Mucosa of descending colon (tissue), 3 donors: ENCODE measurements around the gene AMBRA1. TPM values are rescaled to one million over a fixed set of nuclear protein-coding genes. Genes with fewer than 3 reads are reported as not detected.

Experiments used
- ATAC-seq: fragments of 200-7000 bp; cut with Tn5 transposase; one replicate; pipeline ENCODE4 v1.9.1; 2020; ENCODE audit warnings: mild to moderate bottlenecking, moderate library complexity
- DNase-seq, 3 donors: peaks; one replicate each; pipeline ENCODE4 v3.0.0-alpha.2; 2020
- H3K36me3 ChIP-seq: fragments of 200-600 bp; one replicate; pipeline ENCODE4 v1.8.0; 2021; ENCODE audit warnings: low read depth, mild to moderate bottlenecking
- H3K4me1 ChIP-seq: fragments of 200-600 bp; one replicate; pipeline ENCODE4 v1.8.0; 2021; ENCODE audit warnings: low read depth, mild to moderate bottlenecking
- H3K4me3 ChIP-seq: fragments of 200-600 bp; one replicate; pipeline ENCODE4 v1.8.0; 2021; ENCODE audit warnings: mild to moderate bottlenecking
- H3K9me3 ChIP-seq: fragments of 200-600 bp; one replicate; pipeline ENCODE4 v1.8.0; 2021; ENCODE audit warnings: mild to moderate bottlenecking
- intact Hi-C, 2 donors: fragments of 100-400 bp; cut with DNase I in 1 of 2; cut with micrococcal nuclease in 1 of 2; formaldehyde crosslinking; loops; one replicate each; pipeline versions ENCODE4 v1.11.0 to v1.11.1; 2022; cut with DNase I, micrococcal nuclease
- total RNA-seq, 3 donors: library from RNA; stranded (reverse); fragmentation: NEBNext Ultra II Directional in 2 of 3; extraction: Animal tissue kit (Norgen Biotek cat#: 25700) in 2 of 3; gene quantifications; one replicate each; pipeline versions ENCODE4 v1.2.1 to v1.2.4, GENCODE V29; 2021 to 2023
- TF ChIP-seq, protein P1 (sequence below): fragments of 200-600 bp; IDR thresholded peaks from one replicate; pipeline ENCODE4 v1.8.0; 2022; ENCODE audit warnings: antibody characterized with exemption, mild to moderate bottlenecking
- donor health status: DM: no; HTN: no; CAD: no; lungs with moderate emphysema.
- donor health status: DM: no; HTN: no; CAD: no.
- donor health status: DM: no; HTN: yes; CAD: no.

Gene AMBRA1
- total RNA-seq, 3 donors from 2014 or later: 42.0 to 46.7 (median 45.2) TPM

DNA sequence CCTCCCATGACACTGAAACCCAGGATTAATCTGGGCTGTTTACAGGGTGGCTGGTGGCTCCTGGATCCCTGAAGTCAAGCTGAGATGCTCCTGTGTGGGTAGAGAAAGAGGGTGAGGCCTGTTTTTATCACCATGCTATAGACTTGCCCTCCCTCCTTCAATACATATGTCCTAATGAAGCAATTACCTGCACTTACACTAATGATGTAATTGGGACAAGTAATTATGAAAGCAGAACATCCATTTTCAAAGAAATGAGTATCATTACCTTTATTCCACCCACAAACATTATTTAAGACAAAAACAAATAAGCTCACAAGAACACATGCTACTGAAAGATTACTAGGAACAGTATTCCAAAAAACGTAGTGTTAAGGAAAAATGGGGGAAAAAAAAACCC, 138.0 kb downstream of the AMBRA1 start:
- Histone ChIP-seq H3K4me3 (no peak overlapping the region), H3K9me3 (no peaks in the 10 kb centered on the region), H3K4me1 (no peaks in the 10 kb centered on the region), H3K36me3 (no peaks in the 10 kb centered on the region)
- intact Hi-C loops: no loop called here
- no peak for ATAC-seq
- DNase-seq: no peak
- TF ChIP-seq, protein P1, sequence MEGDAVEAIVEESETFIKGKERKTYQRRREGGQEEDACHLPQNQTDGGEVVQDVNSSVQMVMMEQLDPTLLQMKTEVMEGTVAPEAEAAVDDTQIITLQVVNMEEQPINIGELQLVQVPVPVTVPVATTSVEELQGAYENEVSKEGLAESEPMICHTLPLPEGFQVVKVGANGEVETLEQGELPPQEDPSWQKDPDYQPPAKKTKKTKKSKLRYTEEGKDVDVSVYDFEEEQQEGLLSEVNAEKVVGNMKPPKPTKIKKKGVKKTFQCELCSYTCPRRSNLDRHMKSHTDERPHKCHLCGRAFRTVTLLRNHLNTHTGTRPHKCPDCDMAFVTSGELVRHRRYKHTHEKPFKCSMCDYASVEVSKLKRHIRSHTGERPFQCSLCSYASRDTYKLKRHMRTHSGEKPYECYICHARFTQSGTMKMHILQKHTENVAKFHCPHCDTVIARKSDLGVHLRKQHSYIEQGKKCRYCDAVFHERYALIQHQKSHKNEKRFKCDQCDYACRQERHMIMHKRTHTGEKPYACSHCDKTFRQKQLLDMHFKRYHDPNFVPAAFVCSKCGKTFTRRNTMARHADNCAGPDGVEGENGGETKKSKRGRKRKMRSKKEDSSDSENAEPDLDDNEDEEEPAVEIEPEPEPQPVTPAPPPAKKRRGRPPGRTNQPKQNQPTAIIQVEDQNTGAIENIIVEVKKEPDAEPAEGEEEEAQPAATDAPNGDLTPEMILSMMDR: no peak

DNA sequence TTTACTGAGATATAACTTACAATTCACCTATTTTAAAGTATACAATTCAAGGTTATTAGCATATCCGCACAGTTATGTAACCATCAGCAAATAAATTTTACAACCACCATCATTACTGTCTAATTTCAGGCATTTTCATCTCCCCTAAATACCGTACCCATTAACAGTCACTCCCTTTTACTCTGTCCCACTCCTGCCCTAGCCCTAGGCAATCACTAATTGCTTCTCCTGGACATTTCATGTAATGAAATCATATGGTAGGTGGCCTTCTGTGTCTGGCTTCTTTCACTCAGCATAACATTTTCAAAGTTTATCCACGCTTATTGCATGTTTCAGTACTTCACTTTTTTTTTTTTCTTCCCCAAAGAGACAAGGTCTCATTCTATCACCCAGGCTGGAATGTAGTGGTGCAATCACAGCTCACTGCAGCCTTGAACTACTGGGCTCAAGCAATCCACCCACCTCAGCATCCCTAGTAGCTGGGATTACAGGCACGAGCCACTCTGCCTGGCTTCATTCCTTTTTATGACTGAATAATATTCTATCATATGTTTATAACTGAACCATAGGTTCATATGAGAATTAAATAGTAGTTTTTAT, 140.8 kb downstream of the AMBRA1 start:
- ATAC-seq: no peak
- intact Hi-C loops: no loop called here

DNA sequence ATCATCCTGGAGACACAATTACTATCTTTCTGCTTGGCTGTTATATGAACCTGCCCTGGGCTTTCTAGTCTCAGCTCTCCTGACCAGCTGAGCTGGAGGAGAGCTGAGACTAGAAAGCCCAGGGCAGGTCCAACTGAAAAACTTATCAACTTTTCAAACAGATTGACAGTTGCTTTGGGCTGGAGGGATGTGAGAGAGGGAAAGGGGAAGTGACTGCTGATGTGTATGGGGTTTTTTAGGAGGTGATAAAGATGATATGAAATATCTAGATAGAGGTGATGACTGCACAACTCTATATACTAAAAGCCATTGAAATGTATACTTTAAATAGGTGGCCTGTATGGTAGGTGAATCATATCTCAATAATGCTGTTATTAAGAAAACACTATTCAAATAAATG, 142.1 kb downstream of the AMBRA1 start:
- intact Hi-C loops: no loop called here
- ATAC-seq: no peak
- TF ChIP-seq, protein P1: no peak

More for the DNA sequence above, 140.8 kb downstream of the AMBRA1 start:
- TF ChIP-seq, protein P1: no peak
- H3K4me1 ChIP-seq: no peaks in the 10 kb centered on the region
- H3K4me3 ChIP-seq: no peak overlapping the region
- no peak for DNase-seq
- H3K36me3 ChIP-seq: no peaks in the 10 kb centered on the region
- H3K9me3 ChIP-seq: no peaks in the 10 kb centered on the region

DNA sequence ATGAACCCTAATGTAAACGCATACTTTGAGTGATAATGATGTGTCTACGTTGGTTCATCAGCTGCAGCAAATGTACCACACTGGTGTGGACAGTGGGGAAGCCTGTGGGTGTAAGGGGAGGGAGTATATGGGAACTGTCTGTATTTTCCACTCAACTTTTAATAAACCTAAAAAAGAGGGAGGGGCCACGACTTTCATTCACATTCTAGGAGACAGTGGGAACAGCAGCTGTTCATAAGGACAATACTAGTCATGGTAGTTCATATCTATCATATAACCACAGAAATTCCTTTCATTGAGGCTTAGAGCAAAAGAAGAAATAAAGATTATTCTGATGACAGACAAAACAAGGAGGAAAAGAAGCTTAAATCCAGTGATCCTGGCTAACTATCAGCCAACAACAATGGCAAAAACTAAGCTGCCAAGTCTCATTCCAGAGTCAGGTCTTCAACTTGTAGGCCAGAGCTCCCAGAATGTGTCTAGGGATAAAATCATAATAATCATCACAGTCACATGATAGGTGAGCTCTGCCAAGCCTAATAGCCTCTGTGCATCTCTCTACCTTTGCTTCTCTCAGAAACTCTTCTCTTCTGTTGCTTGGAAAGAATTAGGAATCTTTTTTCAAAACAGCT, 142.9 kb downstream of the AMBRA1 start:
- H3K9me3 ChIP-seq: no peaks in the 10 kb centered on the region
- DNase-seq (no peak), ATAC-seq (no peak)
- no peaks in the 10 kb centered on the region for H3K36me3 ChIP-seq
- no peak overlapping the region for H3K4me3 ChIP-seq
- TF ChIP-seq, protein P1: no peak
- intact Hi-C loops: no loop called here
- H3K4me1 ChIP-seq: no peaks in the 10 kb centered on the region

More for the DNA sequence above, 142.1 kb downstream of the AMBRA1 start:
- Histone ChIP-seq H3K4me1 (no peaks in the 10 kb centered on the region), H3K36me3 (no peaks in the 10 kb centered on the region), H3K4me3 (no peak overlapping the region), H3K9me3 (no peaks in the 10 kb centered on the region)
- no peak for DNase-seq

DNA sequence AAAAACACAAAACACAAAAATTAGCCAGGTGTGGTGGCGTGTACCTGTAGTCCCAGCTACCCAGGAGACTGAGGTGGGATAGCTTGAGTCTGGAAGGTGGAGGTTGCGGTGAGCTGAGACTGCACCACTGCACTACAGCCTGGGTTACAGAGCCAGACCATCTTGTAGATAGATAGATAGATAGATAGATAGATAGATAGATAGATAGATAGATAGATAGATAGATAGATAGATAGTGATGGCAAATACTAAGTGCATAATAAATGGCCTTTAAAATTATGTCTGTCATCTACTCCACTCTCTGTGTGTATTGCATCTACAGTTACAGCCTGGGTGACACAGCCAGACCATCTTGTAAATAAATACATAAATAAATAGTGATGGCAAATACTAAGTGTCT, 146.3 kb downstream of the AMBRA1 start:
- no peak for ATAC-seq

More for the DNA sequence above, 146.3 kb downstream of the AMBRA1 start:
- Histone ChIP-seq H3K9me3 (no peaks in the 10 kb centered on the region), H3K4me1 (no peaks in the 10 kb centered on the region), H3K4me3 (no peak overlapping the region), H3K36me3 (no peaks in the 10 kb centered on the region)
- TF ChIP-seq, protein P1: no peak
- intact Hi-C loops: no loop called here
- no peak for DNase-seq
